Anterior cingulate cortex (tissue), 58 donors: ENCODE data around the gene GC.
"Not testable (repeated sequence)": the region's sequence is repeated elsewhere in the genome, so short reads cannot be mapped to it uniquely, and the experiment has no call there.

Experiments
- DNase-seq, 58 donors: peaks; one replicate each; lab custom pipeline; 2025; lab: John Stamatoyannopoulos, UW

Gene GC

DNA sequence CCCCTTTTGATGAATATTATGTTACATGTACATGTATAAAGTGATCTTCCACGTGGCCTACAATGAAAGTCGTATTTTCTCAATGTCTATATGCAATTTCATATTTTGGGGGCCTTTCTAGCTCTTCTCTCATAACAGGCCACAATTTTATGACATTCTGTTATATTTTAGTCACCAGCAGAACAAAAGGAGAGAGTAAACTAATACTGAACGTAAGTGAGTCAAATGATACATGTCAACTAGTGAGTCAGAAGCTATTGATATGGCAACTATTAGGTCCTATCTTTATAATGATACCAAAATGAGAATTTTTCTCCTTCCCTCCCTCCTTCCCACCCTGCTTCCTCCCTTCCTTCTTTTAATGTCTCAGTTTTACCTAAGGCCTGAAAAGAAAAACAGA, 14.4 kb downstream of the GC start:
- DNase-seq, result no peak

DNA sequence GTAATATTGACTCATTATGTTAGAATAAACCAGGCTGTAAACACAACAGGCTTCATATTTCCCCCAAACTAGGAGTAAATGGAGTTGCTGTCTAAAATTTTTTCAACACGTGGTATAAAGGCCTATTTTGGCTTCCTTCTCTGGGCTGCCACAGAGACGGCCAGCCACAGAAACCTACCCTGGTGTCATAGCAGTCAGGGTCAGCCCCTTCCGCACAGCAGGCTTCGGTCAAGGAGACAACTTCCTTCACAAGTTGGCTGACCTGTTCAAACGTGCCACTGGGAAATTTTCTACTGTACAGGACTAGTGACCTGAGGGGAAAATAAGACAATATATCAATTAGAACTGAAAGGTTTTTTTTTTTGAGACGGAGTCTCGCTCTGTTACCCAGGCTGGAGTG, 15.8 kb downstream of the GC start:
- DNase-seq, result no peak

DNA sequence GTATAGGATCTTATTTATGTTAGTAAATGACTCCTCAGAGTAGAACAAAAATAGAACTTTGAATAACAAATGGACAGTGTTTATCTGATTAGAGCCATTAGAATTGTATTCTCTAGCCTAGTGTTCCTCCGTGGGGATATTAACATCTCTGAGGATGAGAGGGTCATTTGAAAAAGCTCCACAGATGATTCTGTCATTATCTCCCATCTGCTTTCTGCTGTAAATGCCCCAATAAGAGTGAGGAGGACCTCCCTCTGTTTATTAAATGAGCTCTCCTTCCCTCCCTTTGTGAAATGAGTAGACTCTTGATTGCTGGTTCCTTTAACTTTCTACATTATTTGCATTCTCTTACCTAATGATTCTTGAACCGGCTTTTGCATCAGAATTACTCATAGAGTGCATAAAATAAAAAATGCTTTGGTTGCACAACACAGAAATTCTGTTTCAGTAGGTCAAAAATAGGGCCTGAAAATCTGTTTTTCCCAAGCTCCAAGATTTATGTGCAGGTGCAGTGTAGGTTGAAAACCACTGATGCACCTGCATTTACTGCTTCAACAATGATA, 18.0 kb downstream of the GC start:
- DNase-seq, result no peak

DNA sequence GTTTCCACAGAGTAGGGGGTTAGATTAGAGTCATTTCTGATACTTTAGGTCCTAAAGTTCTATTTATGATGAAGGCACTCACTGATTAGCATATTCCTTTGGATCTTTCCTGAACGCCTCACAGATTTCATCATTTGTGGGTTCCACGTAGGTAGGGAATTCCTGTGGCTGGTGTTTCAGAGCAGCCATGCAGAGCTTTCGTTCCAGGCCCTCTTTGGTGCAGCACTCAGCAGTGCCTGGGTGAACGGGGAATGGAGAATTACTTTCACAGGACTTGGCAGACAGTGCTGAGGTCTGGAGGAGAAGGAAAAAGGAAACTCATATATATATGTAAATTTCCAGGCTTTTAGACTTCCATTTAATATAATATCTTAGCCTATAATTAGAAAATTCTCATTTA, 18.5 kb downstream of the GC start:
- no peak for DNase-seq

DNA sequence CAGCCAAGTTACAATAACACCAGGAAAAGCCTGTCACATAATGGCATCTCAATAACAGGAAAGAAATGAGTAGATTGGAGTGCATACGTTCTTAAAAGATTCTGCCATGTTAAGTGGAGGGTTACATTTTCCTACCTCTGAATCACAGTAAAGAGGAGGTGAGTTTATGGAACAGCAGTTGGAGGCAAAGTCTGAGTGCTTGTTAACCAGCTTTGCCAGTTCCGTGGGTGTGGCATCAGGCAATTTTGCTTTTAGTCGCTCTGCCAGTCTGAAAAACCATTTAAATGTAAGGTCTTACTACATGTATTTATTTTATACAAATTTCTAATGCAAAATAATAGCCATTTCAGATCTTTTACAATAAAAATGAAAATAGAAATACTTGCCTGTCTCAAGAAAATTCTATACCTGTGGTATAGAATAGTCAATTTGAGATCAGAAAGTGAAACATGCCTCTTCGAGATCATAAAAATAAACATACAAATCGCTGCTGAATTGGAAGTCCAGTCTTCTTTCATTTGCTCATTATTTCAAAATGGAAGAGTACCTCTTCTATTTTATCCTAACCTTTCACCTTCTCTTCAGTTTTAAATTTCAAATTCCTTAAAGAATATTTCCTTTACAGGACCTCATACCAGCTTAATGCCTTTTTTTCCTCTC, 31.4 kb downstream of the GC start:
- no peak for DNase-seq

DNA sequence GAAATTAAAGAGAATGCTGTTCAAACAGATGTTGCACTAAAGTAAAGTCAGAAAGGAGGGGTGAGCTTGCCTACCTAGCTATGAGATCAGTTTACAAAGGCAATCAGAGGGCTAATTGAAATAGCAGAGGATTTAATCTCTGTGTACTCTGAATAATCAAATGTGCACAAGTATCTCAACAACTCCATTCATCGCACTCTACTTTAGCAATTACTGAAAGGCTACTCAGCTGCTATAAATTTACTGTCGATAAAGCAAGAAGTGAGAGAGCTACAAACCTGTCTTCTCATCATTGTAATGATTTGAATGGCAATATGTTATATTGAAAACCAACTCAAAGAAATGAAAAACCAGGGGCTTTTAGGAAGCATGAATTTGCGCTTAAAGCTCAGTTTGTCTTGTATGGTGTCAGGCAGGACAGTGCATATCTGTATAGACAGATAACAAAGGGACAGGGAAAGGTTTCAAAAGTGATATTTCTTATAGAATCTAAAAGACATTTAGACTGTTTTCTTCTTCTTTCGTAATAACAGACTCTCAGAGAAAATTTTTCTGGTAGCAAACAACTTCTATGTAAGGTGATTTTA, 34.8 kb downstream of the GC start:
- DNase-seq, result no peak

DNA sequence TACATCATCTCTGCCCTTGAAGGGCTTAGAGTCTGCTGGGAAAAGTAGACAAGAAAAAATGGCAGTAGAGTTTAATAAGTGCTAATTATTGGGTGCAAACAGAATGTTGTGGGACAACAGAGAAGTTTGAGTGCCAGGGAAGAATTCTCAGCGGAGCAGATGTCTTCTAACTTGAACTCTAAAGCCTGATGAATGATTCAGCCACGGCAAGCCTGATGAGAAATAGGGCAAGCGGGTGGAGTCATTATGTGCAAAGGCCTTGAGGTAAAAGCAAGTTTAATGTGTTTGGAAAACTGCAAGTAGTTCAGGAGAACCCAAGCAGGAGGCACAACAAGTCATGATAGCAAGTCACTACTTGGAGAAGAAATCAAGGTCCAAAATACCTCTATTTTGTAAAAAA, 37.5 kb downstream of the GC start:
- no peak for DNase-seq

GRCh38 chr4:71738782-71739181, 45.1 kb downstream of the GC start:
- not testable (repeated sequence) for DNase-seq

DNA sequence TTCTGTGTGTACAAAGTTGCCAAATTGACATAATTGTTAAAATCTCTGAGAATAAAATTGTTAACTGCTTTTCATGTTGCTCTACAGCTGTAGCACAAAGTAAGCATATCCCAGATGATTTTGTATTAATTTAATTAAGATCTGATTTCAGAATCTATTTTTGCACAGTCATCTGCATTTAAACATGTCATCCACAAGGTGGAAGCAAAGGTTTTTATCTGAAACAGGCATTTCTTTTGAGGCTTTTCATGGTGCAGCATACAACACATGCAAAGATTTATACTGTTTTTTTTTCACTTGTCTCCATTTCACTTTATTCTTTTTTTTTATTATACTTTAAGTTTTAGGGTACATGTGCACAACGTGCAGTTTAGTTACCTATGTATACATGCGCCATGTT, 51.2 kb downstream of the GC start:
- DNase-seq, result no peak

GRCh38 chr4:71732066-71732465, 51.8 kb downstream of the GC start:
- DNase-seq, result no peak

GRCh38 chr4:71729856-71730255, 54.0 kb downstream of the GC start:
- no peak for DNase-seq

DNA sequence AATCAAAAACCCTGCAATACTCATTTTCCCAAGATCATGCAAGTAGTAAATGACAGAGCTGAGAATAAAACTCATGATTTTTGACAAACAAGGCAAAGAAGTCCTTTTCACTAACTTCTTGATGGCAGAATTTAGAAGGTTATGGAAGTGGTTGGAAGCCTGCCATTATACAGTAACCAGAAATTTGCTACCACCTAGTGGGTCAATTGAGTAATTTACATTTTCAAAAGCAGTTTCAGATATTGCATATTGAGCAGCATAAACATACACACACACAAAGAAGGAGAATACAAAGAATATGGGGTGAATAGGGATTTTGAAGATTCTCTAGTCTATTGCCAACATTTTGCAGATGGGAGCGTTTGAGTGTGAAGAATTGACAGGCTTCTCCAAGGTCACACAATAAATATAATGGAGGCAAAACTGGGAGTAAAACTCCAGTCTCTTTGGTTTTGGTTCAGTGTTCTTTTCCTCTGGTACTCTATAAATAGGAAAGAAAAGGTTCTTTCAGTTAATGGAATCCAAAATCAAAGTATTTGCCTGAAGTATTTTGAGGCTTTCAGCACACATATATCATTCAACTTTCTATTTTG, 70.2 kb downstream of the GC start:
- peak in 3 of 58 donors; percentile 5 to 34 (median 27) for DNase-seq

- DNase-seq, result no peak
These were observed 71.9 kb downstream of the GC start for GRCh38 chr4:71711985-71712348.

DNA sequence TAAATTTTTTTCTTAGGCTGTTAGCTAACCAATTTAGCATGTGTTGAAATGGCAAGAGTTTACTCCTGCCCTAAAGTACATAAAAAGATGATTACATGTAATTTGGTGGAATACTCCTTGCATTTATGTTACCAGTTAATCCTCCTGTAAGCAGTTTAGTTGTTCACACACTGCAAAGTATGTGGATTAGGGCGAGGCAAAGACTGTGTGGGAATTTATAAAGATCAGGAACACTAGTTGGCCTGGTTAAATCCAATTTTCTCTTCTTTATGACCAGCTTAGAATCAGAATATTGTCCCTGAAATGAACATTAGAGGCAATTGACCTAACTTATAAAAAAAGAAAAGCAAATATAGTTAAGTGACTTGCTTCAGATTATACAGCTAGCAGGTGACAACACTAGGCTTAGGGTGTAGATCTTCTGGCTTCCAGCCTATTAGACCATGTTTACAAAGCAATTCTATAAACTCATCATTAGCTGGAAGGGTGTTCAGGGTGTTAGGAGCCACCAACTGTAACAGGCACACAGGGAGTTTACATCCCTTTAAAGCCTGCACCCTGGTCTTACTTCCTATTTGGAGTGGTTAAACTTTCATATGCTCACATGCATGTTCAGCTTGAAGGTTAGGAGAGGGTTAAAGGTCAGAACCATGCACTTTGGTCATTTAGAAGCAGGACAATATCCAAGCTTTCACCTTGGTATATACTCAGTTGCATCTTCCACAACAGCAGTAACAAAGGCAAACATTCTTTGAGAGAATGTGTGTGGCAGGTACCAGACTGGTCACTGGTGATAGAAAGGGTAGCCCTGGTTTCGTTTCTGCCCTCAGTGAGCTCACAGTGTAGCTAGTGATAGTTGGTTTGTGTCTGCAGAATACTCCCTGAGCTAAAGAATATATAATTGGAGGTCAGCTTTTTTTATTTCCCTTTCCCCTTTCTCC, 72.6 kb downstream of the GC start:
- no peak for DNase-seq

- DNase-seq, result no peak
These were observed 73.9 kb downstream of the GC start for GRCh38 chr4:71709961-71710360.

DNA sequence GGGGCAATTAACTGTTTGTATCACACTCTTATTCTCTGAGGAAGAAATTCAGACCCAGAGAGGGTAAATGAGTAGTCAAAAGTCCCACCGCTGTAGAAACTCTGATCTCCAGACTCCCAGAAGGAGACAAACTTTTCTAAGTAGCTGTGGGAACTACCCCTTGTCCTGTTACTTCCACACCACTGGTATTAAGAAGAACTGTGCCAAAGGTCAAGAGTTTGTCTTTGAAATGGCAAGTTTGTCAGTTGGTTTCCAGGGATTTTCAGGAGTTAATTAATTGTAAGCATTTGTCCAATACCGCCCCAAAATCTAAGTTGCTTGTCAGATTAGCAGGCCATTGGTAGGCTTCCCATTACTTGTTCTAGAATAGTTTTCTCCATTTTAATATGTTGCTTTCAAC, 85.7 kb downstream of the GC start:
- DNase-seq, result no peak

- no peak for DNase-seq
These were observed 86.8 kb downstream of the GC start for GRCh38 chr4:71697031-71697430.

DNA sequence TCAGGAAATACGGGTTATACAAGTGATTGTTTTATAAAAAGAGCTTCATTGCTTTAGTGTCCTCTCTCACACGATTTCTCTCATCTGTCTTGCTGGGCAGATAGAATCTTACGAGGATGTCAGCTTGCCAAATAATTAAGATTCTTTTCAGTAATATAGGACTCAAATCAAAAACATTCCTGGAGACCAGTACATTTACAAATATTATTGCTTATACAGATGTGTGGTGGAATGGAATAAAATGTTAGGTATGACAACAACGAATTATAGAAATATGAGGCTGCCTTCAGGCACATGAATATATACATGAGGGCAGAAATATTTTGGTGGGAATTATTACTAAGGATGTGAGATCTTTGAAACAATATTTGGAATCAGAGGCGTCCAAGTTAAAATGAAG, 88.9 kb downstream of the GC start:
- no peak for DNase-seq

- no peak for DNase-seq
These were observed 90.9 kb downstream of the GC start for GRCh38 chr4:71692963-71693362.

- no peak for DNase-seq
These were observed 91.7 kb downstream of the GC start for GRCh38 chr4:71692198-71692597.
